Body of pancreas (tissue), 4 donors: ENCODE measurements around the gene ZFY.

Source experiments
- POLR2A ChIP-seq, 3 donors: fragments of 450-650 bp; IDR thresholded peaks; one replicate each; pipeline ENCODE4 v1.6.1; 2016; ENCODE audit warnings: antibody characterized with exemption in 3 of 3, mild to moderate bottlenecking in 2 of 3
- TF ChIP-seq, protein P1 (sequence below), 7 experiments: fragments of 450-650 bp in 4 of 7; fragments of 200-600 bp in 3 of 7; sonication (generic) in 3 of 7; IDR thresholded peaks; one replicate each; pipeline ENCODE4 v1.5.1; 2016 to 2019; ENCODE audit warnings: antibody characterized with exemption in 7 of 7

DNA sequence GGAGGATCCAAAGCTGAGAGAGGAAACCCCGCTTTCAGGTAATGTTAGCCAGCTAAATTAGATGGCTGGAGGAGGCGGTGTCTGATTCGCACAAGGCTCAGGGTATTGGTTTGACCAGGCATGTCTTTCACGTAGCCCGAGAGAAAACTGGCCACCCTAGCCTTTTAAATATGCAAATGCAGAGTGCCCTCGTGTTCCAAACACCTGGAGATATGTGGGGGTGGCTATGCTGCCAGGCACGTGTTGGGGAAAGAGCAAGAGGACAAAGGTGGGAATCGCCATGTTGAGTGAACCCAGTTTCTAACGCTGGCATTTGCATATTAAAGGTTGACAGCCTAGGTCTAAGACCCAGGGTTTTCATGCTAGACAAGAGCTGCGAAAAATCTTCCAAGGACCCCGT is 84.4 kb downstream of the ZFY start:
- TF ChIP-seq POLR2A (IDR thresholded peaks at IDR 0.05), result no peak
- TF ChIP-seq, protein P1, sequence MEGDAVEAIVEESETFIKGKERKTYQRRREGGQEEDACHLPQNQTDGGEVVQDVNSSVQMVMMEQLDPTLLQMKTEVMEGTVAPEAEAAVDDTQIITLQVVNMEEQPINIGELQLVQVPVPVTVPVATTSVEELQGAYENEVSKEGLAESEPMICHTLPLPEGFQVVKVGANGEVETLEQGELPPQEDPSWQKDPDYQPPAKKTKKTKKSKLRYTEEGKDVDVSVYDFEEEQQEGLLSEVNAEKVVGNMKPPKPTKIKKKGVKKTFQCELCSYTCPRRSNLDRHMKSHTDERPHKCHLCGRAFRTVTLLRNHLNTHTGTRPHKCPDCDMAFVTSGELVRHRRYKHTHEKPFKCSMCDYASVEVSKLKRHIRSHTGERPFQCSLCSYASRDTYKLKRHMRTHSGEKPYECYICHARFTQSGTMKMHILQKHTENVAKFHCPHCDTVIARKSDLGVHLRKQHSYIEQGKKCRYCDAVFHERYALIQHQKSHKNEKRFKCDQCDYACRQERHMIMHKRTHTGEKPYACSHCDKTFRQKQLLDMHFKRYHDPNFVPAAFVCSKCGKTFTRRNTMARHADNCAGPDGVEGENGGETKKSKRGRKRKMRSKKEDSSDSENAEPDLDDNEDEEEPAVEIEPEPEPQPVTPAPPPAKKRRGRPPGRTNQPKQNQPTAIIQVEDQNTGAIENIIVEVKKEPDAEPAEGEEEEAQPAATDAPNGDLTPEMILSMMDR (IDR thresholded peaks at IDR 0.05), result no peak
